WTC11 (cell line): ENCODE results near the gene RMND5A. TPM values are rescaled to one million over a fixed set of nuclear protein-coding genes. Genes with fewer than 3 reads are reported as not detected.

Experiments used
- ATAC-seq: fragments of 200-7000 bp; cut with Tn5 transposase; 2 replicates; pipeline ENCODE4 v1.10.0; 2021; ENCODE audit warnings: mild to moderate bottlenecking, moderate library complexity
- CTCF ChIA-PET: fragments of 300-600 bp; sonication (Branson Sonifier 250); formaldehyde crosslinking; loops from one replicate; lab custom pipeline; 2021; ENCODE audit warnings: antibody characterized with exemption; lab: Charles Lee
- POLR2A ChIA-PET: fragments of 350-600 bp; sonication (Branson Sonifier 250); formaldehyde crosslinking; loops from one replicate; lab custom pipeline; 2021; ENCODE audit warnings: antibody characterized with exemption; lab: Charles Lee
- DNase-seq: peaks from one replicate; pipeline ENCODE4 v3.0.0; 2021; ENCODE audit warnings: low spot score
- H3K27ac Mint-ChIP-seq: 2 replicates; pipeline ENCODE4 v1.8.0; 2021; ENCODE audit warnings: mixed read lengths
- H3K27me3 Mint-ChIP-seq: 2 replicates; pipeline ENCODE4 v1.8.0; 2021; ENCODE audit warnings: low read depth, mild to moderate bottlenecking, moderate library complexity, mixed read lengths
- H3K36me3 Mint-ChIP-seq: 2 replicates; pipeline ENCODE4 v1.8.0; 2021; ENCODE audit warnings: mixed read lengths
- H3K4me1 Mint-ChIP-seq: 2 replicates; pipeline ENCODE4 v1.8.0; 2022; ENCODE audit warnings: mixed read lengths
- H3K4me3 Mint-ChIP-seq: 2 replicates; pipeline ENCODE4 v1.8.0; 2021; ENCODE audit warnings: mild to moderate bottlenecking, moderate library complexity, mixed read lengths
- H3K9me3 Mint-ChIP-seq: 2 replicates; pipeline ENCODE4 v1.8.0; 2021; ENCODE audit warnings: mixed read lengths
- AR ChIP-seq: fragments of 250-450 bp; sonication (Bioruptor Pico); IDR thresholded peaks from 2 replicates; pipeline ENCODE4 v1.9.0; 2021; ENCODE audit warnings: mild to moderate bottlenecking
- CREM ChIP-seq: sonication (generic); formaldehyde crosslinking; IDR thresholded peaks from 2 replicates; pipeline ENCODE4 v1.8.1; 2022; ENCODE audit warnings: mild to moderate bottlenecking, missing genetic modification reagents, moderate library complexity
- EMX1 ChIP-seq: fragments of 250-450 bp; sonication (Bioruptor Pico); IDR thresholded peaks from 2 replicates; pipeline ENCODE4 v1.8.0; 2021; ENCODE audit warnings: mild to moderate bottlenecking
- GABPB1 ChIP-seq: sonication (generic); formaldehyde crosslinking; IDR thresholded peaks from 2 replicates; pipeline ENCODE4 v1.8.1; 2023; ENCODE audit warnings: mild to moderate bottlenecking, missing genetic modification reagents
- HMGA2 ChIP-seq: fragments of 250-450 bp; sonication (Bioruptor Pico); IDR thresholded peaks from 2 replicates; pipeline ENCODE4 v1.4.0; 2021; ENCODE audit warnings: mild to moderate bottlenecking, moderate library complexity
- IRF2 ChIP-seq: sonication (generic); formaldehyde crosslinking; IDR thresholded peaks from 2 replicates; pipeline ENCODE4 v1.8.0; 2022; ENCODE audit warnings: low read depth, missing genetic modification reagents, borderline replicate concordance
- JAZF1 ChIP-seq: fragments of 250-450 bp; sonication (Bioruptor Pico); IDR thresholded peaks from 2 replicates; pipeline ENCODE4 v1.9.0; 2021; ENCODE audit warnings: moderate library complexity, mild to moderate bottlenecking, inconsistent platforms
- KAT7 ChIP-seq: sonication (generic); formaldehyde crosslinking; IDR thresholded peaks from 2 replicates; pipeline ENCODE4 v1.8.1; 2023; ENCODE audit warnings: missing genetic modification reagents, mild to moderate bottlenecking, borderline replicate concordance
- NFE2L1 ChIP-seq: sonication (generic); formaldehyde crosslinking; IDR thresholded peaks from 2 replicates; pipeline ENCODE4 v1.8.1; 2023; ENCODE audit warnings: missing genetic modification reagents
- RELA ChIP-seq: sonication (generic); formaldehyde crosslinking; IDR thresholded peaks from 2 replicates; pipeline ENCODE4 v1.8.1; 2022; ENCODE audit warnings: missing genetic modification reagents, mild to moderate bottlenecking, borderline replicate concordance
- SMAD4 ChIP-seq: sonication (generic); formaldehyde crosslinking; IDR thresholded peaks from 2 replicates; pipeline ENCODE4 v1.8.0; 2022; ENCODE audit warnings: mild to moderate bottlenecking, missing genetic modification reagents
- TP53 ChIP-seq: sonication (generic); formaldehyde crosslinking; IDR thresholded peaks from 2 replicates; pipeline ENCODE4 v1.8.1; 2023; ENCODE audit warnings: mild to moderate bottlenecking, missing genetic modification reagents
- ZBTB21 ChIP-seq: sonication (generic); formaldehyde crosslinking; IDR thresholded peaks from 2 replicates; pipeline ENCODE4 v1.8.1; 2023; ENCODE audit warnings: mild to moderate bottlenecking, missing genetic modification reagents, borderline replicate concordance
- ZMAT4 ChIP-seq: fragments of 250-450 bp; sonication (Bioruptor Pico); IDR thresholded peaks from 2 replicates; pipeline ENCODE4 v1.9.0; 2021; ENCODE audit warnings: mild to moderate bottlenecking
- ZNF423 ChIP-seq: fragments of 250-450 bp; sonication (Bioruptor Pico); IDR thresholded peaks from 2 replicates; pipeline ENCODE4 v2.1.2; 2022; ENCODE audit warnings: mild to moderate bottlenecking, moderate library complexity
- total RNA-seq: library from RNA; stranded (reverse); gene quantifications from 3 replicates; pipeline ENCODE4 v1.2.3, GENCODE V29; 2021
- TF ChIP-seq, protein P1 (sequence below): sonication (generic); formaldehyde crosslinking; IDR thresholded peaks from 2 replicates; pipeline ENCODE4 v1.8.1; 2023; ENCODE audit warnings: mild to moderate bottlenecking, missing genetic modification reagents, borderline replicate concordance
- TF ChIP-seq, protein P2 (sequence below): fragments of 250-450 bp; sonication (Bioruptor Pico); IDR thresholded peaks from 2 replicates; pipeline ENCODE4 v1.8.0; 2021; ENCODE audit warnings: mild to moderate bottlenecking
- TF ChIP-seq, protein P3 (sequence below): sonication (generic); formaldehyde crosslinking; IDR thresholded peaks from 2 replicates; pipeline ENCODE4 v1.8.1; 2022; ENCODE audit warnings: mild to moderate bottlenecking, moderate library complexity, missing genetic modification reagents
- TF ChIP-seq, protein P4 (sequence below): sonication (generic); formaldehyde crosslinking; IDR thresholded peaks from 2 replicates; pipeline ENCODE4 v1.8.1; 2023; ENCODE audit warnings: mild to moderate bottlenecking, missing genetic modification reagents, moderate library complexity
- TF ChIP-seq, protein P5 (sequence below): sonication (generic); formaldehyde crosslinking; IDR thresholded peaks from 2 replicates; pipeline ENCODE4 v1.8.1; 2023; ENCODE audit warnings: mild to moderate bottlenecking, missing genetic modification reagents

The RMND5A gene
- total RNA-seq, 1 experiment from 2014 or later = 55.4 TPM

DNA sequence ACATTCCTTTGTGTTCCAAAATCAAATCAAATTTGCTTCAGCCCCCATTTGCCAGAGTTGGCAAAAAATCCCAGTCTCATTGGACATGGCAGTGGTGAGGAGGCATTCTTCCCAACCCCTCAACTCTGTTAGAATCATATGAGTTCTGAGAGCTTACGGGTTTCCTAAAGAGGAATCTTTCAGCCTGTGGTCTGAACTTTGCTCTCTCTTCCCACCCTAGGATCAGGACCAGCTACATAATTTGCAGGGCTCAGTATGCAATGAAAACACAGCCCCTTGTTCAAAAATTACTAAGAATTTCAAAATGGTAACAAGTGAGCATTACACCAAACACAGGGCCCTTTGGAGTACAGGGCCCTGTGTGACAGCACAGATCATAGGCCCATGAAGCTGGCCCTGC lies 47.1 kb upstream of the RMND5A start (continued):
- TF ChIP-seq, protein P1, sequence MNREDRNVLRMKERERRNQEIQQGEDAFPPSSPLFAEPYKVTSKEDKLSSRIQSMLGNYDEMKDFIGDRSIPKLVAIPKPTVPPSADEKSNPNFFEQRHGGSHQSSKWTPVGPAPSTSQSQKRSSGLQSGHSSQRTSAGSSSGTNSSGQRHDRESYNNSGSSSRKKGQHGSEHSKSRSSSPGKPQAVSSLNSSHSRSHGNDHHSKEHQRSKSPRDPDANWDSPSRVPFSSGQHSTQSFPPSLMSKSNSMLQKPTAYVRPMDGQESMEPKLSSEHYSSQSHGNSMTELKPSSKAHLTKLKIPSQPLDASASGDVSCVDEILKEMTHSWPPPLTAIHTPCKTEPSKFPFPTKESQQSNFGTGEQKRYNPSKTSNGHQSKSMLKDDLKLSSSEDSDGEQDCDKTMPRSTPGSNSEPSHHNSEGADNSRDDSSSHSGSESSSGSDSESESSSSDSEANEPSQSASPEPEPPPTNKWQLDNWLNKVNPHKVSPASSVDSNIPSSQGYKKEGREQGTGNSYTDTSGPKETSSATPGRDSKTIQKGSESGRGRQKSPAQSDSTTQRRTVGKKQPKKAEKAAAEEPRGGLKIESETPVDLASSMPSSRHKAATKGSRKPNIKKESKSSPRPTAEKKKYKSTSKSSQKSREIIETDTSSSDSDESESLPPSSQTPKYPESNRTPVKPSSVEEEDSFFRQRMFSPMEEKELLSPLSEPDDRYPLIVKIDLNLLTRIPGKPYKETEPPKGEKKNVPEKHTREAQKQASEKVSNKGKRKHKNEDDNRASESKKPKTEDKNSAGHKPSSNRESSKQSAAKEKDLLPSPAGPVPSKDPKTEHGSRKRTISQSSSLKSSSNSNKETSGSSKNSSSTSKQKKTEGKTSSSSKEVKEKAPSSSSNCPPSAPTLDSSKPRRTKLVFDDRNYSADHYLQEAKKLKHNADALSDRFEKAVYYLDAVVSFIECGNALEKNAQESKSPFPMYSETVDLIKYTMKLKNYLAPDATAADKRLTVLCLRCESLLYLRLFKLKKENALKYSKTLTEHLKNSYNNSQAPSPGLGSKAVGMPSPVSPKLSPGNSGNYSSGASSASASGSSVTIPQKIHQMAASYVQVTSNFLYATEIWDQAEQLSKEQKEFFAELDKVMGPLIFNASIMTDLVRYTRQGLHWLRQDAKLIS = no peak
- TF ChIP-seq ZNF423 (CRISPR knock-in tag) (no peak), TP53 (CRISPR knock-in tag) (no peak), IRF2 (CRISPR knock-in tag) (no peak)
- TF ChIP-seq, protein P2, sequence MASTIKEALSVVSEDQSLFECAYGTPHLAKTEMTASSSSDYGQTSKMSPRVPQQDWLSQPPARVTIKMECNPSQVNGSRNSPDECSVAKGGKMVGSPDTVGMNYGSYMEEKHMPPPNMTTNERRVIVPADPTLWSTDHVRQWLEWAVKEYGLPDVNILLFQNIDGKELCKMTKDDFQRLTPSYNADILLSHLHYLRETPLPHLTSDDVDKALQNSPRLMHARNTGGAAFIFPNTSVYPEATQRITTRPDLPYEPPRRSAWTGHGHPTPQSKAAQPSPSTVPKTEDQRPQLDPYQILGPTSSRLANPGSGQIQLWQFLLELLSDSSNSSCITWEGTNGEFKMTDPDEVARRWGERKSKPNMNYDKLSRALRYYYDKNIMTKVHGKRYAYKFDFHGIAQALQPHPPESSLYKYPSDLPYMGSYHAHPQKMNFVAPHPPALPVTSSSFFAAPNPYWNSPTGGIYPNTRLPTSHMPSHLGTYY = no peak

DNA sequence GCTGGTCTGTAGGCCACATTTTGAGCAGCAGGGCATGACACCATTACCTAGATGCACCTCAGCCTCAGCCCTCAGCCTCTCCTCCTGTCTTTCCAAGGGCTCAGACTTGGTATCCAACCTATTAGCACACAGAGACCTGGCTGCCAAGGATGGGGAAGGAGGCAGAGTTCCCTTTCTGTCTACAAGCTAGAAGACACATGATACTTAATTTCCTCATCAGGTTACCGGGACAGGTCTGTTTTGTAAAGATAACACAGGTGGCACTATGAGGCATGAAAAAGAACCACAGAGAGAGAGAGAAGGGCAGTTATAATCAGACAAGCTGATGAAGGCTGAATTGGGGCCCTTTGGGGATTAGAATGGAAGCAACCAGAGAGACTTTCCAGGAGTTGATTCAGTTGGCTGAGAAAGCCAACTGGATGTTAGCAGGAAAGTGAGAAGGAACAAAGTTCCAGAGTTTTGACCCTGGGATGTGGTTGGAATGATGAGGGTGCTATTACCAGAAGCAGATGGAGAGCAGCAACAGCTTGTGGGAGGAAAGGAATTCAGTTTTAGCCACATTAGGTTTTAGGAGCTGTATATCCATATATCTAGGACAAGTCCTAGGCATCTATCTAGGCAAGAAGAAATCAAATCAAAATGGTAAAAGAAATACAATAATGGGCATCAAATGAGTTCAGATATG lies 46.0 kb upstream of the RMND5A start:
- DNase-seq (no peak), ATAC-seq (no peak)
- POLR2A ChIA-PET = interaction anchor here (0.7 kb wide), 1 partner anchor 74 kb away, joined by 6 read pairs; no protein-coding TSS in a partner anchor
- H3K4me3 Mint-ChIP-seq = no peak overlapping the region
- no peaks in the 10 kb centered on the region for H3K27me3 Mint-ChIP-seq
- TF ChIP-seq GABPB1 (no peak), ZBTB21 (CRISPR knock-in tag) (no peak), IRF2 (CRISPR knock-in tag) (no peak), RELA (CRISPR knock-in tag) (no peak), KAT7 (CRISPR knock-in tag) (no peak), ZMAT4 (CRISPR knock-in tag) (no peak), CREM (CRISPR knock-in tag) (no peak), JAZF1 (CRISPR knock-in tag) (no peak), NFE2L1 (no peak), EMX1 (CRISPR knock-in tag) (no peak), AR (CRISPR knock-in tag) (no peak), HMGA2 (CRISPR knock-in tag) (no peak), SMAD4 (no peak)
- TF ChIP-seq, protein P3, sequence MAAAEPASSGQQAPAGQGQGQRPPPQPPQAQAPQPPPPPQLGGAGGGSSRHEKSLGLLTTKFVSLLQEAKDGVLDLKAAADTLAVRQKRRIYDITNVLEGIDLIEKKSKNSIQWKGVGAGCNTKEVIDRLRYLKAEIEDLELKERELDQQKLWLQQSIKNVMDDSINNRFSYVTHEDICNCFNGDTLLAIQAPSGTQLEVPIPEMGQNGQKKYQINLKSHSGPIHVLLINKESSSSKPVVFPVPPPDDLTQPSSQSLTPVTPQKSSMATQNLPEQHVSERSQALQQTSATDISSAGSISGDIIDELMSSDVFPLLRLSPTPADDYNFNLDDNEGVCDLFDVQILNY (CRISPR knock-in tag) = no peak
- TF ChIP-seq, protein P4, sequence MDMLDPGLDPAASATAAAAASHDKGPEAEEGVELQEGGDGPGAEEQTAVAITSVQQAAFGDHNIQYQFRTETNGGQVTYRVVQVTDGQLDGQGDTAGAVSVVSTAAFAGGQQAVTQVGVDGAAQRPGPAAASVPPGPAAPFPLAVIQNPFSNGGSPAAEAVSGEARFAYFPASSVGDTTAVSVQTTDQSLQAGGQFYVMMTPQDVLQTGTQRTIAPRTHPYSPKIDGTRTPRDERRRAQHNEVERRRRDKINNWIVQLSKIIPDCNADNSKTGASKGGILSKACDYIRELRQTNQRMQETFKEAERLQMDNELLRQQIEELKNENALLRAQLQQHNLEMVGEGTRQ (CRISPR knock-in tag) = no peak
- TF ChIP-seq, protein P5, sequence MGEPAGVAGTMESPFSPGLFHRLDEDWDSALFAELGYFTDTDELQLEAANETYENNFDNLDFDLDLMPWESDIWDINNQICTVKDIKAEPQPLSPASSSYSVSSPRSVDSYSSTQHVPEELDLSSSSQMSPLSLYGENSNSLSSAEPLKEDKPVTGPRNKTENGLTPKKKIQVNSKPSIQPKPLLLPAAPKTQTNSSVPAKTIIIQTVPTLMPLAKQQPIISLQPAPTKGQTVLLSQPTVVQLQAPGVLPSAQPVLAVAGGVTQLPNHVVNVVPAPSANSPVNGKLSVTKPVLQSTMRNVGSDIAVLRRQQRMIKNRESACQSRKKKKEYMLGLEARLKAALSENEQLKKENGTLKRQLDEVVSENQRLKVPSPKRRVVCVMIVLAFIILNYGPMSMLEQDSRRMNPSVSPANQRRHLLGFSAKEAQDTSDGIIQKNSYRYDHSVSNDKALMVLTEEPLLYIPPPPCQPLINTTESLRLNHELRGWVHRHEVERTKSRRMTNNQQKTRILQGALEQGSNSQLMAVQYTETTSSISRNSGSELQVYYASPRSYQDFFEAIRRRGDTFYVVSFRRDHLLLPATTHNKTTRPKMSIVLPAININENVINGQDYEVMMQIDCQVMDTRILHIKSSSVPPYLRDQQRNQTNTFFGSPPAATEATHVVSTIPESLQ (CRISPR knock-in tag) = no peak
- H3K4me1 Mint-ChIP-seq = no peaks in the 10 kb centered on the region
- no peaks in the 10 kb centered on the region for H3K9me3 Mint-ChIP-seq
- H3K27ac Mint-ChIP-seq = no peak overlapping the region
- CTCF ChIA-PET = no interaction called here
- no peaks in the 10 kb centered on the region; the same call in 1 of the 2 replicates for H3K36me3 Mint-ChIP-seq
